Measurements from ENCODE around the gene BRD7. TPM values are rescaled to one million over a fixed set of nuclear protein-coding genes. Genes with fewer than 3 reads are reported as not detected.

The BRD7 gene
- total and polyA plus RNA-seq, 2 of the 4 experiments (the other 2 are of a cell fraction) = 24.8 to 29.9 TPM

- WGBS, 2 experiments (ENCODE audit: extremely low coverage in 2 of 2, insufficient read length in 1 of 2) = 91% methylated on average over 3 of the region's 5 CpGs; no CpG with 5 or more reads in 1 of the 2 experiments
- Histone ChIP-seq H2BK20ac (ENCODE audit: low read depth, low read length) (no peak overlapping the region), H3K56ac (ENCODE audit: extremely low read depth, insufficient read depth, low read length) (no peak overlapping the region), H2AFZ (replicated peaks; ENCODE audit: low read length, poor library complexity) (no peak overlapping the region), H2AK5ac (ENCODE audit: low read depth, low read length) (no peak overlapping the region), H3K18ac (ENCODE audit: low read depth, low read length) (no peak overlapping the region), H3K9me1 (ENCODE audit: insufficient read depth, low read length) (peaks cover 13% of the 10 kb centered on the region; the same call in 1 of the 2 replicates), H2BK5ac (ENCODE audit: low read depth, low read length, poor library complexity, severe bottlenecking) (no peak overlapping the region), H4K91ac (ENCODE audit: insufficient read depth, low read depth, low read length) (no peak overlapping the region), H3K27ac (ENCODE audit: insufficient read depth, low read length) (no peak overlapping the region), H3K4me1 (ENCODE audit: control insufficient read depth, insufficient read depth, low read length) (peaks cover 19% of the 10 kb centered on the region), H4K20me1 (ENCODE audit: insufficient read depth, low read length) (no peaks in the 10 kb centered on the region; the same call in 1 of the 2 replicates), H3K36me3 (ENCODE audit: control insufficient read depth, insufficient read depth, low read length) (peaks cover 2% of the 10 kb centered on the region; the same call in 1 of the 2 replicates), H3K4ac (ENCODE audit: low read depth, low read length) (no peak overlapping the region), H3K79me1 (ENCODE audit: low read depth in 1 of 2, low read length in 2 of 2) (peaks cover 16 to 46% of the 10 kb centered on the region in 2 experiments), H4K8ac (ENCODE audit: low read depth in 2 of 2, low read length in 2 of 2) (no peak overlapping the region), H2AK9ac (replicated peaks; ENCODE audit: low read depth, low read length, poor library complexity) (no peak overlapping the region), H3K9me3 (ENCODE audit: control insufficient read depth, insufficient read depth, low read length) (no peaks in the 10 kb centered on the region), H3K4me2 (ENCODE audit: low read depth, low read length) (no peak overlapping the region), H3K27me3 (ENCODE audit: control insufficient read depth, insufficient read depth, low read length) (no peaks in the 10 kb centered on the region), H3K9ac (ENCODE audit: low read depth, low read length) (no peak overlapping the region), H3K23ac (ENCODE audit: low read depth, low read length) (no peak overlapping the region), H2BK120ac (ENCODE audit: low read depth, low read length) (no peak overlapping the region), H3K4me3 (ENCODE audit: insufficient read depth, low read depth, low read length) (no peak overlapping the region), H3K14ac (replicated peaks; ENCODE audit: low read depth, low read length) (no peak overlapping the region), H4K5ac (ENCODE audit: low read depth, low read length) (no peak overlapping the region), H2BK15ac (ENCODE audit: low read depth, low read length) (no peak overlapping the region)
- BruUV-seq (replicated peaks) = no TSS peak
- ATAC-seq (ENCODE audit: low read depth) (no peak), DNase-seq (no peak)
- in situ Hi-C loops (cut with MboI; ENCODE audit: low sequenced_read_pairs) (no loop called here), intact Hi-C loops (cut with micrococcal nuclease) (loop anchor here (5.0 kb wide), 1 partner anchor 34 kb away; no protein-coding TSS in a partner anchor), dilution Hi-C loops (cut with HindIII; ENCODE audit: low sequenced_read_pairs, unreplicated experiment) (no loop called here)
- TF ChIP-seq, protein P1, sequence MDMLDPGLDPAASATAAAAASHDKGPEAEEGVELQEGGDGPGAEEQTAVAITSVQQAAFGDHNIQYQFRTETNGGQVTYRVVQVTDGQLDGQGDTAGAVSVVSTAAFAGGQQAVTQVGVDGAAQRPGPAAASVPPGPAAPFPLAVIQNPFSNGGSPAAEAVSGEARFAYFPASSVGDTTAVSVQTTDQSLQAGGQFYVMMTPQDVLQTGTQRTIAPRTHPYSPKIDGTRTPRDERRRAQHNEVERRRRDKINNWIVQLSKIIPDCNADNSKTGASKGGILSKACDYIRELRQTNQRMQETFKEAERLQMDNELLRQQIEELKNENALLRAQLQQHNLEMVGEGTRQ (IDR thresholded peaks at IDR 0.05; ENCODE audit: low read depth, low read length) = no peak
- no peak for TF ChIP-seq FOS (IDR thresholded peaks at IDR 0.05; ENCODE audit: low read depth, low read length)
- TF ChIP-seq CHD1 (IDR thresholded peaks at IDR 0.05; ENCODE audit: low read depth, low read length) = no peak
- TF ChIP-seq RFX5 (IDR thresholded peaks at IDR 0.05; ENCODE audit: low read depth, low read length) = no peak
- TF ChIP-seq MAFK (IDR thresholded peaks at IDR 0.05; ENCODE audit: low read depth, low read length) = no peak
- no peak for TF ChIP-seq MXI1 (IDR thresholded peaks at IDR 0.05; ENCODE audit: borderline replicate concordance, low read depth, low read length)
- no peak for TF ChIP-seq RCOR1 (IDR thresholded peaks at IDR 0.05; ENCODE audit: insufficient replicate concordance, low read length)
- no peak for TF ChIP-seq ELK1 (IDR thresholded peaks at IDR 0.05; ENCODE audit: borderline replicate concordance, low read depth, low read length)
- TF ChIP-seq SMC3 (IDR thresholded peaks at IDR 0.05; ENCODE audit: low read depth, low read length) = no peak
- no peak for TF ChIP-seq MAZ (IDR thresholded peaks at IDR 0.05; ENCODE audit: borderline replicate concordance, low read depth, low read length)
- TF ChIP-seq BHLHE40 (IDR thresholded peaks at IDR 0.05; ENCODE audit: low read depth, low read length) = no peak
- TF ChIP-seq RAD21 (IDR thresholded peaks at IDR 0.05; ENCODE audit: low read length) = no peak
- TF ChIP-seq, protein P2, sequence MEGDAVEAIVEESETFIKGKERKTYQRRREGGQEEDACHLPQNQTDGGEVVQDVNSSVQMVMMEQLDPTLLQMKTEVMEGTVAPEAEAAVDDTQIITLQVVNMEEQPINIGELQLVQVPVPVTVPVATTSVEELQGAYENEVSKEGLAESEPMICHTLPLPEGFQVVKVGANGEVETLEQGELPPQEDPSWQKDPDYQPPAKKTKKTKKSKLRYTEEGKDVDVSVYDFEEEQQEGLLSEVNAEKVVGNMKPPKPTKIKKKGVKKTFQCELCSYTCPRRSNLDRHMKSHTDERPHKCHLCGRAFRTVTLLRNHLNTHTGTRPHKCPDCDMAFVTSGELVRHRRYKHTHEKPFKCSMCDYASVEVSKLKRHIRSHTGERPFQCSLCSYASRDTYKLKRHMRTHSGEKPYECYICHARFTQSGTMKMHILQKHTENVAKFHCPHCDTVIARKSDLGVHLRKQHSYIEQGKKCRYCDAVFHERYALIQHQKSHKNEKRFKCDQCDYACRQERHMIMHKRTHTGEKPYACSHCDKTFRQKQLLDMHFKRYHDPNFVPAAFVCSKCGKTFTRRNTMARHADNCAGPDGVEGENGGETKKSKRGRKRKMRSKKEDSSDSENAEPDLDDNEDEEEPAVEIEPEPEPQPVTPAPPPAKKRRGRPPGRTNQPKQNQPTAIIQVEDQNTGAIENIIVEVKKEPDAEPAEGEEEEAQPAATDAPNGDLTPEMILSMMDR (conservative IDR thresholded peaks at IDR 0.05; ENCODE audit: low read depth, low read length) = no peak
- no peak for TF ChIP-seq CEBPB (IDR thresholded peaks at IDR 0.05; ENCODE audit: low read depth, low read length)
- TF ChIP-seq POLR2A (IDR thresholded peaks at IDR 0.05; ENCODE audit: low read depth, low read length) = no peak
- no peak for TF ChIP-seq NFE2L2 (IDR thresholded peaks at IDR 0.05; ENCODE audit: low read depth, low read length)
- POLR2A ChIA-PET (ENCODE audit: unreplicated experiment) = no interaction called here
- CTCF ChIA-PET = no interaction called here
These were observed 100.4 kb downstream of the BRD7 start for GRCh38 chr16:50268352-50268751.

All from IMR-90 (cell line).